Jurkat, Clone E6-1 (cell line): ENCODE results near the gene SLC3A2.

Source experiments
- DNase-seq: peaks from one replicate; pipeline ENCODE4 v3.0.0-alpha.2; 2011; ENCODE audit warnings: low read depth, low spot score
- H3K4me3 ChIP-seq: 2 replicates; pipeline ENCODE4 v1.5.1; 2011; ENCODE audit warnings: mild to moderate bottlenecking, low read length, control low read depth, moderate library complexity

The SLC3A2 gene

GRCh38 chr11:62875698-62876478 lies 4.8 kb upstream of the SLC3A2 start:
- no peak for DNase-seq
- H3K4me3 ChIP-seq = no peak overlapping the region

GRCh38 chr11:62876712-62877111 lies 4.0 kb upstream of the SLC3A2 start:
- DNase-seq = no peak

GRCh38 chr11:62879235-62879978 lies 1.3 kb upstream of the SLC3A2 start:
- DNase-seq = no peak
- H3K4me3 ChIP-seq = no peak overlapping the region

More at GRCh38 chr11:62876712-62877111, 4.0 kb upstream of the SLC3A2 start:
- no peak overlapping the region for H3K4me3 ChIP-seq

GRCh38 chr11:62880231-62880802 lies 379 bp upstream of the SLC3A2 start:
- DNase-seq = no peak
- peak overlapping the region; percentile 96 for H3K4me3 ChIP-seq

GRCh38 chr11:62881579-62882430 lies 1.1 kb downstream of the SLC3A2 start:
- peak; percentile 89 for DNase-seq
- H3K4me3 ChIP-seq = peak overlapping the region; percentile 96

- peak overlapping the region; percentile 96 for H3K4me3 ChIP-seq
- no peak for DNase-seq
These were observed 1.7 kb downstream of the SLC3A2 start for GRCh38 chr11:62882431-62882749.

- DNase-seq = no peak
- H3K4me3 ChIP-seq = peak overlapping the region; percentile 96
These were observed 2.2 kb downstream of the SLC3A2 start for GRCh38 chr11:62882788-62883501.

- DNase-seq = no peak
- no peak overlapping the region for H3K4me3 ChIP-seq
These were observed 3.0 kb downstream of the SLC3A2 start for GRCh38 chr11:62883673-62884072.

GRCh38 chr11:62885137-62885750 lies 4.5 kb downstream of the SLC3A2 start:
- no peak overlapping the region for H3K4me3 ChIP-seq
- no peak for DNase-seq

GRCh38 chr11:62888406-62888805 lies 7.7 kb downstream of the SLC3A2 start:
- no peak overlapping the region for H3K4me3 ChIP-seq
- no peak for DNase-seq

GRCh38 chr11:62889126-62889483 lies 8.4 kb downstream of the SLC3A2 start:
- no peak overlapping the region for H3K4me3 ChIP-seq
- DNase-seq = no peak

GRCh38 chr11:62889484-62890437 lies 9.1 kb downstream of the SLC3A2 start:
- no peak for DNase-seq
- H3K4me3 ChIP-seq = no peak overlapping the region

GRCh38 chr11:62892077-62892922 lies 11.6 kb downstream of the SLC3A2 start:
- no peak overlapping the region for H3K4me3 ChIP-seq
- DNase-seq = no peak

GRCh38 chr11:62895501-62895900 lies 14.8 kb downstream of the SLC3A2 start:
- no peak overlapping the region for H3K4me3 ChIP-seq
- no peak for DNase-seq

- no peak for DNase-seq
- no peak overlapping the region for H3K4me3 ChIP-seq
These were observed 15.4 kb downstream of the SLC3A2 start for GRCh38 chr11:62896049-62896448.

- DNase-seq = no peak
- H3K4me3 ChIP-seq = no peak overlapping the region
These were observed 16.6 kb downstream of the SLC3A2 start for GRCh38 chr11:62897311-62897710.

- DNase-seq = no peak
- H3K4me3 ChIP-seq = no peak overlapping the region
These were observed 17.3 kb downstream of the SLC3A2 start for GRCh38 chr11:62898027-62898426.
